ENCODE data around the gene OBSCN.

Gene OBSCN

GRCh38 chr1:228198977-228199590, 8.8 kb upstream of the OBSCN start:
- TF ChIP-seq, protein P1, sequence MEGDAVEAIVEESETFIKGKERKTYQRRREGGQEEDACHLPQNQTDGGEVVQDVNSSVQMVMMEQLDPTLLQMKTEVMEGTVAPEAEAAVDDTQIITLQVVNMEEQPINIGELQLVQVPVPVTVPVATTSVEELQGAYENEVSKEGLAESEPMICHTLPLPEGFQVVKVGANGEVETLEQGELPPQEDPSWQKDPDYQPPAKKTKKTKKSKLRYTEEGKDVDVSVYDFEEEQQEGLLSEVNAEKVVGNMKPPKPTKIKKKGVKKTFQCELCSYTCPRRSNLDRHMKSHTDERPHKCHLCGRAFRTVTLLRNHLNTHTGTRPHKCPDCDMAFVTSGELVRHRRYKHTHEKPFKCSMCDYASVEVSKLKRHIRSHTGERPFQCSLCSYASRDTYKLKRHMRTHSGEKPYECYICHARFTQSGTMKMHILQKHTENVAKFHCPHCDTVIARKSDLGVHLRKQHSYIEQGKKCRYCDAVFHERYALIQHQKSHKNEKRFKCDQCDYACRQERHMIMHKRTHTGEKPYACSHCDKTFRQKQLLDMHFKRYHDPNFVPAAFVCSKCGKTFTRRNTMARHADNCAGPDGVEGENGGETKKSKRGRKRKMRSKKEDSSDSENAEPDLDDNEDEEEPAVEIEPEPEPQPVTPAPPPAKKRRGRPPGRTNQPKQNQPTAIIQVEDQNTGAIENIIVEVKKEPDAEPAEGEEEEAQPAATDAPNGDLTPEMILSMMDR (IDR thresholded peaks at IDR 0.05; ENCODE audit: low read depth, low read length) = no peak
- no peak for DNase-seq (ENCODE audit: extremely low read depth, low read depth)

- TF ChIP-seq, protein P1 (IDR thresholded peaks at IDR 0.05; ENCODE audit: low read depth, low read length) = no peak
- DNase-seq (ENCODE audit: extremely low read depth, low read depth) = no peak
Observed at GRCh38 chr1:228204958-228205357, 2.9 kb upstream of the OBSCN start.

- TF ChIP-seq, protein P1 (IDR thresholded peaks at IDR 0.05; ENCODE audit: low read depth, low read length) = no peak
- no peak for DNase-seq (ENCODE audit: extremely low read depth, low read depth)
Observed at GRCh38 chr1:228205526-228206436, 2.1 kb upstream of the OBSCN start.

GRCh38 chr1:228206582-228207351, 1.1 kb upstream of the OBSCN start:
- DNase-seq (ENCODE audit: extremely low read depth, low read depth) = no peak
- TF ChIP-seq, protein P1 (IDR thresholded peaks at IDR 0.05; ENCODE audit: low read depth, low read length) = no peak

DNA sequence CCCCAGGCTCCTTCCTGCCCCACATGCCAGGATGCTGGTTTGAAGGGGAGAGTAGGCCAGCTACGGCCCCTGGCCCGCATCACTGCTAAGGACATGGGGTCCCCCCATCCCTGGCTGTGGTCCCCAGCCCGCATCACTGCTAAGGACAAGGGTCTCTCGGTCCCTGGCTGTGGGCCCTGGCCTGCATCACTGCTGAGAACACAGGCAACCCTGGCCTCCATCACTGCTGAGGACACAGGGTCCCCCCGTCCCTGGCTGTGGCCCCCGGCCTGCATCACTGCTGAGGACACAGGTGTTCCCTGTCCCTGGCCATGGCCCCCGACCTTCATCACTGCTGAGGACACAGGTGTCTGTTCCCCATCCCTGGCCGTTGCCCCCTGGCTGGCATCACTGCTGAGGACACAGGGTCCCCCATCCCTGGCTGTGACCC, 448 bp upstream of the OBSCN start:
- no peak for DNase-seq (ENCODE audit: extremely low read depth, low read depth)
- TF ChIP-seq, protein P1 (IDR thresholded peaks at IDR 0.05; ENCODE audit: low read depth, low read length) = no peak

- no peak for DNase-seq (ENCODE audit: extremely low read depth, low read depth)
- TF ChIP-seq, protein P1 (IDR thresholded peaks at IDR 0.05; ENCODE audit: low read depth, low read length) = no peak
Observed at GRCh38 chr1:228208831-228209551, 1.1 kb downstream of the OBSCN start.
